HG03558 (cell line): ENCODE data around the gene THAP7.
"Not testable (repeated sequence)": the region's sequence is repeated elsewhere in the genome, so short reads cannot be mapped to it uniquely, and the experiment has no call there.

Experiments used
- ATAC-seq: cut with Tn5 transposase; IDR thresholded peaks from one replicate; pipeline ENCODE4 v1.9.1; 2021; ENCODE audit warnings: moderate number of reproducible peaks; ENCODE audit not compliant: unreplicated experiment; ENCODE audit errors: extremely low read depth

THAP7 gene

DNA sequence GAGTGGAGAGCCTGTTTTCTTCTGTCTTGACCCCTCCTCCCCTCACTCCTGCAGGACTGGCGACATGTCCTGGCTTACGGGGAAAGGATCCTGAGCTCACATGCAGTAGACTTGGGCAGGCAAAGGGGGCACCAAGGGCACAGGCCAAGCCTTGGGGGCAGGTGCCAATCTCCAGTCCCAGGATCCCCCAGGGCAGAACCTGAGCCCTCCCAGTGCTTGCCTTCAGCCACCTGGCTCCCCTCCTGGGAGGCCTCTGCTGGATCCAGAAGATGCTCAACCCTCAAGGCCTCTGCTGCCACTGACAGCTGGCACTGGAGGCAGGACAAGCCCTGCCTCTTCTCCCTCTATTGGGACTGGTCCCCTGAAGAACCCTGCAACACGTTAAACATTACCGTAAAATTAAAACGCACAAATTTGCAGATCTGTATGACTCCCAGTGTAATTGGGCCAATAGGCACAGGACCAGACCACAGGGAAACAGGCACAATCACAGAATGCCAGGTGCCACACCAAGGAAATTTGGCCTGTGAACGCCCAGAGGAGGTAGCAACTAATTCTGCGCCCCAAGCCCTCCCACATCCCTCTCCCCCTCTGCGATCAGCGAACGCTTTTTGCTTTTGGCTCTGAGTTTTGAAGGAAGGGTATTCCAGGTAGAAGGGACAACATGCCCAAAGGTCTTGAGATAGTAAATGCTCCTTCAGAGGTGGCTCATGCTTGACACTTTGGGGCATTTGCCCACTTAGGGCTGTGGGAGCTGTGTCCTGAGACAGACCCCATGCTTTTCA, 20.8 kb downstream of the THAP7 start:
- no peak for ATAC-seq

- no peak for ATAC-seq
Measured at GRCh38 chr22:20980523-20980922, 21.4 kb downstream of the THAP7 start.

DNA sequence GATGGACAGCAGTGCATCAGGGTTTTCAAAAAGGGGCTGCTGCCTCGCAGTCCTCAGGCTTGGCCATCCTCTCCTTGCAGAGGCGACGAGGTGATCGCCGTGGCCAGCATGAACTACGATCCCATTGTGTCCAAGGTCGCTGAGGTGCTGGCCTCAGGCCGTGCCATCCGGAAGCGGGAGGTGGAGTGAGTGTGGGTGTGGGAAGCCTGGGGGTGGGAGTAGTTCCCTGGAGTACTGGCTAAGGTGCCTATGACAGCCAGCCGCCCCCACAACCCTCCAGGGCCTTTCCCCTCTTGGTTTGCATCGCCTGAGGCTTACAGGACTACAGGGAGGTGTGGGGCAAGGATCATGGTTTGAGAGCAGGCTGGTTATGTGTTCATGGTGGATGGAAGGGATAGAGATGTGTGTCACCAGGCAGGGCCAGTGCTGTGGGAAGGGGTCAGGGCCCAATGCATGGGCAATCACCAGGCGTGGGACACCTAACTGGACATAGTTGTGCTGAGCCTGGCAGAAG, 21.9 kb downstream of the THAP7 start:
- no peak for ATAC-seq

- ATAC-seq = no peak
Measured at GRCh38 chr22:20979243-20979809, 22.6 kb downstream of the THAP7 start.

GRCh38 chr22:20978419-20978818, 23.5 kb downstream of the THAP7 start:
- ATAC-seq = no peak

DNA sequence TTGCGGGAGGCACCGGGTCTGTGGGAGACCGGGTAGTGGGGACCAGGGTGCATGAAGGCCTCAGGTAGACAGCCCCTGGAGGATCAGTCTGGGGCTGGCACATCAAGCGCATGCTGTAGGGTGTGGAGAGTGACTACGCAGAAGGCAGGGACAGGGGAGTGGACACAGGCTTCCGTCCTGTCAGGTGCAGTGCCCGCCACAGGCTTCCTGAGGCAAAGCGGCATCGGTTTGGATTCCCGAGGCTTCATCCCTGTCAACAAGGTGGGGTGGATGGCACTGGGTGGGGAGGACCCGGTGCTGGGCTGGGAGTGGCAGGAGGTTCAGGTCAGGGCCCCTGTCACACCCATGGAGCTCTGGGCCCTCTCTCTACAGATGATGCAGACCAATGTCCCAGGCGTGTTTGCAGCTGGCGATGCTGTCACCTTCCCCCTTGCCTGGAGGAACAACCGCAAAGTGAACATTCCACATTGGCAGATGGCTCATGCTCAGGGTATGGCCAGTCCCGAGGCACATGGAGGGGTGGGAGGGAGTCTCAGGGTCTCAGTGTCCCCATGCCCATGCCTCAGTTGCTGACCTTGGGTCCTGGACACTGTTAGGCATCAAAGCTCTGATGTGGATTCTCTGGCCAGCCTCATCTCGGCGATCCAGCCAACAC, 24.3 kb downstream of the THAP7 start:
- ATAC-seq = no peak

DNA sequence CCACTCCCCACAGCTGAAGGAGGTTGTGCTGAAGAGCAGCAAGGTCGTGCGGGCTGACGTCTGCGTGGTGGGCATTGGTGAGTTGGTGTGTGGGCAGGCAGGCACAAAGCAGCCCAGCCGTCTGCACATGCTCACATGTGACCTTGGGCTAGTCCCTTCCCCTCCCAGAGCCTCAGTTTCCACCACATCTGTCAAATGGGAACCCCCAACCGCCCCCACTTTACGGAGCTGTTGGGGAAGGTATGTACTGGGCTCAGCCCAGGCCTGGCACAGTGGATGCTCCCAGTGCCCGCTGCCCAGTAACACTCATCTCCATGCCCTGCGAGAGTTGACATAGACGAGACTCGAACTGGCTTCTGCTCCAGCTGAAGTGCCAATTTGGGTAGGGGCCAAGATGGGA, 24.9 kb downstream of the THAP7 start:
- no peak for ATAC-seq

- ATAC-seq = no peak
Measured at GRCh38 chr22:20976291-20976877, 25.5 kb downstream of the THAP7 start.

GRCh38 chr22:20975541-20976290, 26.2 kb downstream of the THAP7 start:
- ATAC-seq = no peak

GRCh38 chr22:20974336-20974955, 27.5 kb downstream of the THAP7 start:
- ATAC-seq = no peak

DNA sequence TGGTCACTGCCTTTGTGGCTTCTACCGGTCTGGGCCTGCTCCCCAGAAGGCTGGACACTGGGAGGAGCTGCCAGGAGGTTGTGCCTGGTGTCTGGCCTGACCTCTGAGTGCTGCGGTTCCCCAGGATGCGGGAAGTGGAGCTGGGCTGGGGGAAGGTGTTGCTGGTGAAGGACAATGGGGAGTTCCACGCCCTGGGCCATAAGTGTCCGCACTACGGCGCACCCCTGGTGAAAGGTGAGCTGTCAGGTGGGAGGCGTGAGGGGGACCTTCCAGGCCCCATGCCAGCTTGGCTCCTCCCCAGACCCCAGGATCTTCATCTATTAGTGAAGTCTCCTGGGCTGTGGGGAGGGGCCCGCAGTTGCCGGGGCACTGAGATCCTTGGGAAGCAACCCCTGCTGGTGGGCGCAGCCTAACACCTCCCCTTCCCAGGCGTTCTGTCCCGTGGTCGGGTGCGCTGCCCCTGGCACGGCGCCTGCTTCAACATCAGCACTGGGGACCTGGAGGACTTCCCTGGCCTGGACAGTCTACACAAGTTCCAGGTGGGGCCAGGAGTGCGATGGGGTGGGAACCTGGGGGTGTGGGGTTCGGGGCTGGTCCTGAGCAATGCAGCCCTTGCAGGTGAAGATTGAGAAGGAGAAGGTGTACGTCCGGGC, 28.2 kb downstream of the THAP7 start:
- no peak for ATAC-seq

DNA sequence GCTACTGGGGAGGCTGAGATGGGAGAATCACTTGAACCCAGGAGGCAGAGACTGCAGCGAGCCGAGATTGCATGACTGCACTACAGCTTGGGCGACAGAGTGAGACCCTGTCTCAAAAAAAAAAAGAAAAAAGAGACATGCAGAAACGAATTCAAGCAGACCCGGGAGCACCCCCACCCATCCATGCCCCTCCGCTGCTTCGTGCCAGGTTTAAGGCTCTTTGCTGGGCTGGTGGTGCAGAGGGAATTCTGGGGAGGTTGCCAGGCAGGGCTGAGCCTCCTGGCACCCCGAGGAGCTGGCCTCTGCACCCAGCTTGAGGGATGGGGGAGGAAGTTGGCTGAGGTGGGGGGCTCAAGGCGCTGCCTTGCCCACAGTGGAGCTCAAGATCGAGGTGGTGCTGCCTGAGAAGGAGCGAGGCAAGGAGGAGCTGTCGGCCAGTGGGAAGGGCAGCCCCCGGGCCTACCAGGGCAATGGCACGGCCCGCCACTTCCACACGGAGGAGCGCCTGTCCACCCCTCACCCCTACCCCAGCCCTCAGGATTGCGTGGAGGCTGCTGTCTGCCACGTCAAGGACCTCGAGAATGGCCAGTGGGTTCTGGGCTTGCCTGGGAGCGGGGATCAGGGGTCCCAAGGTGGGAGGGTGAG, 28.9 kb downstream of the THAP7 start:
- ATAC-seq = no peak

DNA sequence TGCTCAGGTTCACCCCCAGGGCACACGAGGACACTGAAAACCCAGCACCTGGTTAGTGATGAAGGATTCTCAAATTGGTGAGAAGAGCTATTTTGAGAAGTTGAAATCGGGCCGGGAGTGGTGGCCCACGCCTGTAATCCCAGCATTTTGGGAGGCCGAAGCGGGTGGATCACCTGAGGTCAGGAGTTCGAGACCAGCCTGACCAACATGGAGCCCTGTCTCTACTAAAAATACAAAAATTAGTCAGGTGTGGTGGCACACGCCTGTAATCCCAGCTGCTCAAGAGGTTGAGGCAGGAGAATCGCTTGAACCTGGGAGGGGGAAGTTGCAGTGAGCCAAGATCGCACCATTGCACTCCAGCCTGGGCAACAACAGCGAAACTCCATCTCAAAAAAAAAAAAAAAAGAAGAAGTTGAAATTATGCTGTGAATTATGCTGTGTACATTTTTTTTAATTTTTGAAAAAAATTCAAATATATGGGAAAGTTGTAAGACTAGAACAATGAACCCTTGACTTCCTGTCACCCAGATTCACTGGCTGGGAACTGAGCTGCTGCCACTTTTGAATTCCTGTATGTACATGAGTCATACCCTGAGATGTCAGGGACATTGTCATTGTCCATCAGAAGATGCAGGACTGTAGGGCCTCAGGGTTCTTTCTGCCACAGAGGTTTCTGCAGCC, 29.8 kb downstream of the THAP7 start:
- ATAC-seq = not testable (repeated sequence)

DNA sequence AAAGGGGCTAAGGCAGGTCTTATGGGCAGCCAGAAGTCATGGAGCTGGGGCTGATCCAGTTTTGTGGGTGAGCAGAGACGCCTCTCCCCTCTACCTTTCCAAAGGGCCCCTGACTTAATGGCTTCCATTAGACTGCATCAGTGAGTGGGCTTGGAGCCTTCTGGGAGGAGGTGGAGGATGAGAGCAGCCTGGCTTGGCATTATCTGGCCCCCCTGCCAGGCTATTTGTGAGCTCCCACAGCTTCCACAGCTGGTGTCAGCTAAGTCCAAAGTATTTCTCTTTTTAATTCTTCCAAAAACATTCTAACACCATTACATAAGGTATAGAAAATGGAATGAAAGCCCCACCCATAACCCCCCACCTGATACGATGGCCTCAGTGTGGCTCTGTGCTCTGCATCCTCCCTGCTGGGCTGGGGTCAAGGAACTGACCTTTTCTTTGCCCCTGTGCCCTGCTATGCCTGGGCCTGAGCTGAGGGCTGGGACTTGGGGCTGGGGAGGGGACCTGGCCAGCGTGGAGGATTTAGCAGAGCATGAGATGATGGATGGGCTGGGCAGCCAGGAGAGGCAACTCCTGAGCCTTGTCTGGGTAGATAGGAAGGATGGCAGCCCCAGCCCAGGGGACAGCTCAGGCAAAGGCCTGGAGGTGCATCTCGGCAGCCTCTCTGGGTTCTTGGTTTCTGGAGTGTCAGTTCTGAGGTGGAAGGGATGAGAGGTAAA, 30.8 kb downstream of the THAP7 start:
- ATAC-seq = no peak

GRCh38 chr22:20968281-20968977, 33.5 kb downstream of the THAP7 start:
- no peak for ATAC-seq

GRCh38 chr22:20967697-20968211, 34.2 kb downstream of the THAP7 start:
- no peak for ATAC-seq
